ENCODE results near the gene TPSAB1.
"Not testable (repeated sequence)": the region's sequence is repeated elsewhere in the genome, so short reads cannot be mapped to it uniquely, and the experiment has no call there.

- not testable (repeated sequence) for TF ChIP-seq SREBF1, POLR2AphosphoS5 (IDR thresholded peaks at IDR 0.05; ENCODE audit: low read length)
These were observed 3.8 kb upstream of the TPSAB1 start for GRCh38 chr16:1236659-1237058.

Measured in GM12878 (cell line).